Mucosa of stomach (tissue), 1 donor: Measurements from ENCODE around the gene ZNF764.
A peak's percentile ranks its signal among the peaks of the same experiment; 100 is the strongest.

Experiments
- H3K27me3 ChIP-seq: one replicate; pipeline ENCODE4 v1.7.0; 2013; ENCODE audit warnings: mild to moderate bottlenecking, low read length; ENCODE audit not compliant: control insufficient read depth, insufficient read depth
- H3K36me3 ChIP-seq: one replicate; pipeline ENCODE4 v1.7.0; 2013; ENCODE audit warnings: low read length; ENCODE audit not compliant: control insufficient read depth, insufficient read depth
- H3K4me1 ChIP-seq: one replicate; pipeline ENCODE4 v1.7.0; 2013; ENCODE audit warnings: mild to moderate bottlenecking, low read length; ENCODE audit not compliant: control insufficient read depth, insufficient read depth
- H3K4me3 ChIP-seq: one replicate; pipeline ENCODE4 v1.7.0; 2013; ENCODE audit warnings: low read length
- H3K9ac ChIP-seq: one replicate; pipeline ENCODE4 v1.7.0; 2013; ENCODE audit warnings: mild to moderate bottlenecking, low read length, moderate library complexity
- H3K9me3 ChIP-seq: one replicate; pipeline ENCODE4 v1.7.0; 2013; ENCODE audit warnings: mild to moderate bottlenecking, low read length, moderate library complexity; ENCODE audit not compliant: control insufficient read depth
- donor health status: Pancreatic carcinoma.

ZNF764 gene

GRCh38 chr16:30567991-30568638 is 9.9 kb upstream of the ZNF764 start:
- H3K4me3 ChIP-seq, result no peak overlapping the region
- no peak overlapping the region for H3K9ac ChIP-seq
- H3K4me1 ChIP-seq, result peaks cover 16% of the 10 kb centered on the region
- H3K27me3 ChIP-seq, result no peaks in the 10 kb centered on the region
- no peaks in the 10 kb centered on the region for H3K36me3 ChIP-seq
- no peaks in the 10 kb centered on the region for H3K9me3 ChIP-seq

- no peaks in the 10 kb centered on the region for H3K9me3 ChIP-seq
- no peak overlapping the region for H3K4me3 ChIP-seq
- peaks cover 14% of the 10 kb centered on the region for H3K4me1 ChIP-seq
- H3K36me3 ChIP-seq, result no peaks in the 10 kb centered on the region
- no peak overlapping the region for H3K9ac ChIP-seq
- H3K27me3 ChIP-seq, result no peaks in the 10 kb centered on the region
These were observed 9.2 kb upstream of the ZNF764 start for GRCh38 chr16:30567160-30567990.

DNA sequence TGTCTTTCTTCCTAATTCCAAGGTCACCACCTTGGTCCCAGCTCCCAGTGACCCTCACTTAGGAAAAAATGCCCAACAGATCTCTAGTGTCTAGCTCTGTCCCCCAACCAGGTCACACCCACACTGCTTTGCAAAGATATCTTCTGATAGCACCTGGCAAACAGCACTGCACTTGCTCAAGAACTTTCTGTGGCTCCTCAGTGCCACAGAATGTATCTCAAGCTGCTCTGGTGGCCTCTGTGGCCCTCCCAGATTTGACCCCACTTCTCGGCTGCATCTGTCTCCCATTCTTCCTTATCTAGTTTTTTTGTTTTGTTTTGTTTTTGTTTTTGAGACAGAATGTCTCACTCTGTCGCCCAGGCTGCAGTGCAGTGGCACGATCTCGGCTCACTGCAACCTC is 8.4 kb upstream of the ZNF764 start:
- Histone ChIP-seq H3K9ac (no peak overlapping the region), H3K4me1 (peaks cover 10% of the 10 kb centered on the region), H3K36me3 (no peaks in the 10 kb centered on the region), H3K9me3 (no peaks in the 10 kb centered on the region), H3K27me3 (no peaks in the 10 kb centered on the region), H3K4me3 (no peak overlapping the region)

- Histone ChIP-seq H3K9ac (no peak overlapping the region), H3K27me3 (no peaks in the 10 kb centered on the region), H3K36me3 (no peaks in the 10 kb centered on the region), H3K4me3 (no peak overlapping the region), H3K4me1 (peaks cover 8% of the 10 kb centered on the region), H3K9me3 (no peaks in the 10 kb centered on the region)
These were observed 7.8 kb upstream of the ZNF764 start for GRCh38 chr16:30565984-30566383.

GRCh38 chr16:30565526-30565925 is 7.4 kb upstream of the ZNF764 start:
- Histone ChIP-seq H3K36me3 (no peaks in the 10 kb centered on the region), H3K27me3 (no peaks in the 10 kb centered on the region), H3K9ac (no peak overlapping the region), H3K9me3 (no peaks in the 10 kb centered on the region), H3K4me1 (peaks cover 6% of the 10 kb centered on the region), H3K4me3 (no peak overlapping the region)

- no peak overlapping the region for H3K9ac ChIP-seq
- H3K4me3 ChIP-seq, result no peak overlapping the region
- H3K36me3 ChIP-seq, result no peaks in the 10 kb centered on the region
These were observed 3.8 kb upstream of the ZNF764 start for GRCh38 chr16:30562021-30562420.

DNA sequence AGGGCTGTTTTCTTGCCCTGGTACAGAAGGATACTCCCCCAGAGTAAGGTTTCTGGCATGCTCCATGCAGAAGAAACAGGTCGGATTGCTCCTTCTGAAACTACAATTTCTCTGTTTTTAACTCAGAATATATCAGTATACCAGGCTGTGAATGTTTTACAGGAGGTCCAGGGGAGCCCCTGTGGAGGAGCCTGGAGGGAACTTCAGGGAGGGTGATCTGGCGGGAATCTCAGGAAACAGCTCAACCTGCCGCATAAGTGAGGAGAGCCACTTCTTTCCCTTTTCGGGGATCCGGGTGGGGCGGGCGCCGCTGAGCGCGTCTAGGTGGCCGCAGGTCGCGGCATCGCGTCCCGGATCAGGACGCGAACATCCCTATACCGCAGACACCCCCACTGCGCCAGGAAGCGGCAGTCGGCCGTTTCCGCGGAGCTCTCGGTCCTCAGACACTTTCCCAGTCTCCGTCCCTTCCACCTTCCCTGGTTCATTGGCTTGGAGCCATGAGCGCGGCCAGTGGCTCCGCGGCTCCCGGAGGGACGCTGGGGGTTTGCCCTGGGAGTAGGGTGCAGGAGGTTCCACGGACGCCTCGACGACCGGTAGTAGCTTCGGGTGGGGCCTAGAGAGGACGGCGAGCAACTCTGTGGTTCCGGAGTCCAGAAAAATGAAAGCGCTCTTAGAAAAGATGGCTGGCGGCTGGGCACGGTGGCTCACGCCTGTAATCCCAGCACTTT is 3.1 kb upstream of the ZNF764 start:
- H3K4me3 ChIP-seq, result peak overlapping the region; percentile 19
- H3K4me1 ChIP-seq, result peaks cover 22% of the 10 kb centered on the region
- H3K36me3 ChIP-seq, result no peaks in the 10 kb centered on the region
- peak overlapping the region; percentile 69 for H3K9ac ChIP-seq
- H3K9me3 ChIP-seq, result no peaks in the 10 kb centered on the region
- H3K27me3 ChIP-seq, result no peaks in the 10 kb centered on the region

More at GRCh38 chr16:30562021-30562420, 3.8 kb upstream of the ZNF764 start:
- H3K27me3 ChIP-seq, result no peaks in the 10 kb centered on the region
- H3K4me1 ChIP-seq, result peaks cover 17% of the 10 kb centered on the region
- no peaks in the 10 kb centered on the region for H3K9me3 ChIP-seq

- peak overlapping the region; percentile 37 for H3K9ac ChIP-seq
- H3K4me1 ChIP-seq, result peaks cover 33% of the 10 kb centered on the region
- no peaks in the 10 kb centered on the region for H3K36me3 ChIP-seq
- no peaks in the 10 kb centered on the region for H3K27me3 ChIP-seq
- no peaks in the 10 kb centered on the region for H3K9me3 ChIP-seq
- H3K4me3 ChIP-seq, result no peak overlapping the region
These were observed 1.5 kb upstream of the ZNF764 start for GRCh38 chr16:30559690-30560089.

GRCh38 chr16:30558789-30559377 is 709 bp upstream of the ZNF764 start:
- H3K9me3 ChIP-seq, result no peaks in the 10 kb centered on the region
- no peaks in the 10 kb centered on the region for H3K27me3 ChIP-seq
- no peak overlapping the region for H3K4me3 ChIP-seq
- peaks cover 39% of the 10 kb centered on the region for H3K4me1 ChIP-seq
- H3K9ac ChIP-seq, result no peak overlapping the region
- H3K36me3 ChIP-seq, result peaks cover 3% of the 10 kb centered on the region

GRCh38 chr16:30557707-30557956 is 542 bp downstream of the ZNF764 start:
- Histone ChIP-seq H3K9me3 (no peaks in the 10 kb centered on the region), H3K4me1 (peaks cover 47% of the 10 kb centered on the region), H3K27me3 (no peaks in the 10 kb centered on the region), H3K4me3 (peak overlapping the region; percentile 56), H3K9ac (peak overlapping the region; percentile 94), H3K36me3 (peaks cover 8% of the 10 kb centered on the region)

- Histone ChIP-seq H3K9me3 (no peaks in the 10 kb centered on the region), H3K9ac (peak overlapping the region; percentile 22), H3K4me1 (peaks cover 47% of the 10 kb centered on the region), H3K36me3 (peaks cover 8% of the 10 kb centered on the region), H3K27me3 (no peaks in the 10 kb centered on the region), H3K4me3 (no peak overlapping the region)
These were observed 2.1 kb downstream of the ZNF764 start for GRCh38 chr16:30556125-30556473.
